ENCODE results near the gene KPNA6.

GRCh38 chr1:32105338-32105737 is 2.5 kb upstream of the KPNA6 start:
- TF ChIP-seq ZNF232 (CRISPR knock-in tag; IDR thresholded peaks at IDR 0.05) (no peak), TEAD4 (CRISPR knock-in tag; IDR thresholded peaks at IDR 0.05) (no peak), NR3C1 (CRISPR knock-in tag; conservative IDR thresholded peaks at IDR 0.05; ENCODE audit: low read depth) (no peak), EMX1 (CRISPR knock-in tag; IDR thresholded peaks at IDR 0.05) (no peak), ATF2 (CRISPR knock-in tag; IDR thresholded peaks at IDR 0.05; ENCODE audit: borderline replicate concordance, low read depth) (no peak)

Measured in WTC11 (cell line).